Stomach (tissue), 9 donors: ENCODE results near the gene NEK7. TPM values are rescaled to one million over a fixed set of nuclear protein-coding genes. Genes with fewer than 3 reads are reported as not detected.

Experiments used
- DNase-seq, 2 donors: peaks; one replicate each; pipeline versions ENCODE4 v3.0.0 to v3.0.0-alpha.2; 2013 to 2019
- H3K27ac ChIP-seq, 5 donors: fragments of 200-600 bp in 4 of 5; sonication (generic) in 4 of 5; one replicate each; pipeline ENCODE4 v1.5.1; 2013 to 2019; ENCODE audit warnings: mild to moderate bottlenecking in 1 of 5, moderate library complexity in 1 of 5
- H3K27me3 ChIP-seq, 3 donors: fragments of 200-600 bp; sonication (generic); one replicate each; pipeline ENCODE4 v1.5.1; 2017 to 2019; ENCODE audit warnings: mixed run types in 1 of 3
- H3K36me3 ChIP-seq, 4 donors: fragments of 200-600 bp; sonication (generic); 1 replicate in 3 of 4; 2 replicates in 1 of 4; pipeline ENCODE4 v1.5.1; 2016 to 2019
- H3K4me1 ChIP-seq, 4 donors: fragments of 200-600 bp; sonication (generic); one replicate each; pipeline ENCODE4 v1.5.1; 2016 to 2019
- H3K4me3 ChIP-seq, 4 donors: fragments of 200-600 bp; sonication (generic) in 3 of 4; one replicate each; pipeline ENCODE4 v1.5.1; 2016 to 2019; ENCODE audit warnings: mild to moderate bottlenecking in 1 of 4
- H3K9me3 ChIP-seq, 4 donors: fragments of 200-600 bp; sonication (generic); one replicate each; pipeline ENCODE4 v1.5.1; 2016 to 2019
- EP300 ChIP-seq: sonication (generic); formaldehyde crosslinking; IDR thresholded peaks from one replicate; pipeline ENCODE4 v1.6.1; 2017; ENCODE audit warnings: antibody characterized with exemption
- POLR2A ChIP-seq, 4 donors: fragments of 450-650 bp; IDR thresholded peaks; one replicate each; pipeline ENCODE4 v1.6.1; 2016; ENCODE audit warnings: antibody characterized with exemption in 4 of 4, control low read depth in 2 of 4, mild to moderate bottlenecking in 1 of 4, moderate library complexity in 1 of 4
- POLR2AphosphoS5 ChIP-seq, 3 donors: sonication (generic); formaldehyde crosslinking; IDR thresholded peaks; one replicate each; pipeline ENCODE4 v1.6.1; 2016; ENCODE audit warnings: antibody characterized with exemption in 3 of 3
- WGBS, 5 donors: extraction: QIAGEN DNeasy Blood & Tissue Kit in 3 of 5; methylation state at CpG; one replicate each; pipeline versions ENCODE4 v1.1.5 to v1.1.7; 2013 to 2018; 5-methylcytosine and 5-hydroxymethylcytosine counted together
- intact Hi-C: fragments of 100-400 bp; cut with DNase I; formaldehyde crosslinking; loops from one replicate; pipeline ENCODE4 v1.15.1; 2023; ENCODE audit warnings: low total_unique reads
- polyA plus RNA-seq, 3 donors: library from polyadenylated mRNA; stranded (reverse); fragments of 200-250 nt; gene quantifications; one replicate each; pipeline ENCODE4 v1.2.3, GENCODE V29; 2013
- total RNA-seq, 5 donors: library from RNA; depleted of rRNA; stranded (reverse); fragments of >200 nt; gene quantifications; one replicate each; pipeline versions ENCODE4 v1.1.0 to v1.2.3, GENCODE V29; 2014 to 2016
- TF ChIP-seq, protein P1 (sequence below), 7 experiments: fragments of 450-650 bp in 4 of 7; fragments of 200-600 bp in 3 of 7; sonication (generic) in 3 of 7; IDR thresholded peaks; one replicate each; pipeline ENCODE4 v1.5.1; 2016 to 2019; ENCODE audit warnings: antibody characterized with exemption in 7 of 7, control low read depth in 2 of 7, mild to moderate bottlenecking in 1 of 7
- donor health status: healthy with polysubstance abuse.
- donor health status: Bipolar disorder and iron deficiency.
- donor health status: healthy.

The NEK7 gene
- total and polyA plus RNA-seq, 8 donors: 13.2 to 116 (median 35.4) TPM

DNA sequence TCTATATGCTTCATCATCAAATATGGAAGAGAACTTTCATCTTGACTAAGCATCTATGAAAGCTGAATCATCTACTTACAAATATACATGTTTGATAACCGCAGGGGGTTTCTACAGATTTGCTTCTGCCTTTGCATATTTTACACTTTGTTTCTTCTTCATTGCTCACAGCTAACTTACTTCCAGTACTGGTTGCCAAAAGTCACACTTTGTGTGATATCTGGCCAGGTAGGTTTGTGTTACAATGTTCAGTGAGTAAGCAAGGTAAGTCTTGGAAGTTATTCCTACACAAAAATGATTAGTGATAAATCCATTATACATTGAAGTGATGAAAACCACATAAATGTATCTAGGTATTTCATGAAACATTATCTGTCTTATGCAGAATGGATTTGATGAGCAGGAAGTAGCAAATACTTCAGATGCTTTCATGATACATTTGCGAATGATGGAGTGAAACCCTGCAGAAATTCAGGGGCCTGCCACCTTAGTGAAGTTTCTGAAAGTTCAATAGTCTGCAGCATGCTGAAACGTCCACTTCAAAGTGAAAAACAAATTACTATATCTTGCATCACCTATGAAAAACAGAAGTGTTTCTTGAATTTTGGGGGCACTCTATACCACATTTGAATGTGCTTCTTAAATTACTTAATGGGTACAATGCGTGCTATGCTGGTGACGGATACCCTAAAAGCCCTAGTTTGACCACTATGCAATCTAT, 196.3 kb downstream of the NEK7 start:
- DNase-seq: no peak
- WGBS, 5 donors: 76 to 81% (median 79%) methylated on average over 5 of the region's 5 CpGs
- H3K36me3 ChIP-seq: no peaks in the 10 kb centered on the region
- no peaks in the 10 kb centered on the region for H3K27me3 ChIP-seq
- H3K27ac ChIP-seq: no peak overlapping the region
- TF ChIP-seq, protein P1, sequence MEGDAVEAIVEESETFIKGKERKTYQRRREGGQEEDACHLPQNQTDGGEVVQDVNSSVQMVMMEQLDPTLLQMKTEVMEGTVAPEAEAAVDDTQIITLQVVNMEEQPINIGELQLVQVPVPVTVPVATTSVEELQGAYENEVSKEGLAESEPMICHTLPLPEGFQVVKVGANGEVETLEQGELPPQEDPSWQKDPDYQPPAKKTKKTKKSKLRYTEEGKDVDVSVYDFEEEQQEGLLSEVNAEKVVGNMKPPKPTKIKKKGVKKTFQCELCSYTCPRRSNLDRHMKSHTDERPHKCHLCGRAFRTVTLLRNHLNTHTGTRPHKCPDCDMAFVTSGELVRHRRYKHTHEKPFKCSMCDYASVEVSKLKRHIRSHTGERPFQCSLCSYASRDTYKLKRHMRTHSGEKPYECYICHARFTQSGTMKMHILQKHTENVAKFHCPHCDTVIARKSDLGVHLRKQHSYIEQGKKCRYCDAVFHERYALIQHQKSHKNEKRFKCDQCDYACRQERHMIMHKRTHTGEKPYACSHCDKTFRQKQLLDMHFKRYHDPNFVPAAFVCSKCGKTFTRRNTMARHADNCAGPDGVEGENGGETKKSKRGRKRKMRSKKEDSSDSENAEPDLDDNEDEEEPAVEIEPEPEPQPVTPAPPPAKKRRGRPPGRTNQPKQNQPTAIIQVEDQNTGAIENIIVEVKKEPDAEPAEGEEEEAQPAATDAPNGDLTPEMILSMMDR (IDR thresholded peaks at IDR 0.05): no peak
- TF ChIP-seq POLR2A (IDR thresholded peaks at IDR 0.05): no peak
- no peak for TF ChIP-seq POLR2AphosphoS5 (IDR thresholded peaks at IDR 0.05)
- no peak for TF ChIP-seq EP300
- intact Hi-C loops: no loop called here
- H3K9me3 ChIP-seq: no peaks in the 10 kb centered on the region
- no peaks in the 10 kb centered on the region for H3K4me1 ChIP-seq
- H3K4me3 ChIP-seq: no peak overlapping the region

DNA sequence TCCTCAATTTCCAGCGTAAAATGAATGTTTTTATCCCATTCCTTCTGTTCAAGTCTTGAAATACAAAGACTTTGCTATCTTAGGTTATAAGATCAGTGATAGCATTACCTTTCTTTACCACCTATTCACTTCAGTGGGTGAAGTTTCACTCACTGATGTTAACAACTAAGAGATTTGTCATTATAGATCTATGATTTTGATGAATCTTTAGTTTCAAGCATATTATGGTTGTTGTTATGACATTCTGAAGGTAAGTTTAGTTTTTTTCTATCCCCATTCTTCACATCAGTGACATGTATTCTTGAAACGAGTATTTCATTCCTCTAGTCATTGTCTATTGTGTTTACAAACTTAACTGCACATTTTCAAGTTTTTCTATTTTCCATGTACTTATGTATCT, 201.1 kb downstream of the NEK7 start:
- DNase-seq: no peak
- H3K27me3 ChIP-seq: no peaks in the 10 kb centered on the region
- intact Hi-C loops: no loop called here
- H3K4me1 ChIP-seq: no peaks in the 10 kb centered on the region
- H3K27ac ChIP-seq: no peak overlapping the region
- H3K36me3 ChIP-seq: no peaks in the 10 kb centered on the region
- H3K4me3 ChIP-seq: no peak overlapping the region
- TF ChIP-seq EP300 (no peak), POLR2A (IDR thresholded peaks at IDR 0.05) (no peak), POLR2AphosphoS5 (IDR thresholded peaks at IDR 0.05) (no peak)
- TF ChIP-seq, protein P1 (IDR thresholded peaks at IDR 0.05): no peak
- 70 to 77% (median 76%) methylated on average over 2 of the region's 2 CpGs for WGBS, 5 donors
- no peaks in the 10 kb centered on the region for H3K9me3 ChIP-seq

DNA sequence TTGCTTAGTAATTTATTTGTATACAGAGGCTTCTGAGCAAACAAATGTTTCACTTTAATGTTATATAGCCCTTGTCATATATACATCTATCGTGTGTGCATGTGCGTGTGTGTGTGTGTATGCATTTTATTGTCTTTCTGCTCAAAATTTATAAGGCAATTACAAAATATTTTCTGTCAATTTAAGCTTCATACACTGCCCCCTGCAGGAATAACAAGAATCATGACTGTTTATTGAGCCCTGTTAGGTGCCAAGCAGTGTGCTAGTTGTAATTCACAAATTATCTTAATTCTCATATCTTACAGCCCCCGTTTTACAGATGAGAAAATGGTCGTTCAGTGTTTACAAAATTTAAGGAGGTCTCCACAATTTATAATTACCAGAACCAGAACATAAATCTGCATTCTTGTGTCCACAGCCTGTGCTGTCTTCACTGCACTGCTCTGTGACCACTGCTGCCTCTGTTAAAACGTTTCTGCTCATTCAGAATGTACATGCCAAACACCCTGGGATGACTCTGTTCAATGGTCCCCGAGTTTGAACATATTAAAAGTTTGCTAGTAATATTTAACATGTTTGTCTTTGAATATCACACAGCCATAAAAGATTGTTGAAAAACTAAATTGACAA, 202.3 kb downstream of the NEK7 start:
- Histone ChIP-seq H3K27ac (no peak overlapping the region), H3K9me3 (no peaks in the 10 kb centered on the region), H3K36me3 (no peaks in the 10 kb centered on the region), H3K4me3 (no peak overlapping the region), H3K27me3 (no peaks in the 10 kb centered on the region), H3K4me1 (no peaks in the 10 kb centered on the region)
- DNase-seq: peak in 1 of 2 donors; percentile 11
- TF ChIP-seq POLR2A (IDR thresholded peaks at IDR 0.05): no peak
- TF ChIP-seq POLR2AphosphoS5 (IDR thresholded peaks at IDR 0.05): no peak
- TF ChIP-seq, protein P1 (IDR thresholded peaks at IDR 0.05): no peak
- TF ChIP-seq EP300: no peak
- intact Hi-C loops: no loop called here
- WGBS, 5 donors: 45 to 60% (median 49%) methylated on average over 6 of the region's 6 CpGs

DNA sequence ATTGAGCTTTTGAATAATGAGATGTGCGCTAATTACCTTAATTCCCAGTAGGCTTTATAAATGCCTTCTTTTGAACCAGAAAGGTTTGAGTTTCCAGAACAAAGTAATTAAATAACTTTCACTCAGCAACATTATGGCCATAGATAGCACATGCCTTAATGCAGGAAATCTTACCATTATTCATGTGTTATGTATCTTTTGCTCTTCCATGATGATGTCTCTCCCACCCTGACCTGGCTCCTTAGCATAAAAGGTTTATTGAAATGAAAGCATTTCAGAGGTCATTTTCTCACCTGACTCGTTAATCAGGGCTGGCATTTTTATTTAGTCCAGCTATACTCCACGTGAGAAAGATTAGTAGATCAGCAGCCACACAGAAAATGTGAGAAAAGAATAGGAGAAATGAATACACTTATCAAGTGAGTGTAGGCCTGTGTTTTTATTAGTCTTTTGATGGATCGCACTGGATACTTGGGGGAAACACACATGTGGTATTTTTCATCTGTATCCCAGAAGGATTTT, 203.5 kb downstream of the NEK7 start:
- Histone ChIP-seq H3K4me3 (no peak overlapping the region), H3K27me3 (no peaks in the 10 kb centered on the region), H3K4me1 (no peaks in the 10 kb centered on the region), H3K9me3 (no peaks in the 10 kb centered on the region), H3K27ac (no peak overlapping the region), H3K36me3 (no peaks in the 10 kb centered on the region)
- 73 to 86% (median 78%) methylated on average over 4 of the region's 4 CpGs for WGBS, 5 donors
- TF ChIP-seq POLR2A (IDR thresholded peaks at IDR 0.05): no peak
- TF ChIP-seq, protein P1 (IDR thresholded peaks at IDR 0.05): no peak
- TF ChIP-seq POLR2AphosphoS5 (IDR thresholded peaks at IDR 0.05): no peak
- TF ChIP-seq EP300: no peak
- intact Hi-C loops: no loop called here
- DNase-seq: no peak
